Neural crest cell (in vitro differentiated cells): ENCODE measurements around the gene CALML3. TPM values are rescaled to one million over a fixed set of nuclear protein-coding genes. Genes with fewer than 3 reads are reported as not detected.
"Not testable (repeated sequence)": the region's sequence is repeated elsewhere in the genome, so short reads cannot be mapped to it uniquely, and the experiment has no call there.

Source experiments
- DNase-seq: peaks from one replicate; pipeline ENCODE4 v3.0.0; 2021; ENCODE audit warnings: low read depth, mixed read lengths, low spot score
- H3K27ac Mint-ChIP-seq: one replicate; pipeline ENCODE4 v1.8.0; 2021; ENCODE audit warnings: mild to moderate bottlenecking, mixed read lengths; ENCODE audit not compliant: unreplicated experiment
- H3K27me3 Mint-ChIP-seq: 2 replicates; pipeline ENCODE4 v1.8.0; 2021; ENCODE audit warnings: low read depth, mild to moderate bottlenecking, mixed read lengths
- H3K36me3 Mint-ChIP-seq: 2 replicates; pipeline ENCODE4 v1.8.0; 2021; ENCODE audit warnings: low read depth, mild to moderate bottlenecking, mixed read lengths
- H3K4me1 Mint-ChIP-seq: 2 replicates; pipeline ENCODE4 v1.8.0; 2021; ENCODE audit warnings: mixed read lengths
- H3K4me3 Mint-ChIP-seq: one replicate; pipeline ENCODE4 v1.8.0; 2021; ENCODE audit warnings: mild to moderate bottlenecking, mixed read lengths
- H3K9me3 Mint-ChIP-seq: 2 replicates; pipeline ENCODE4 v1.8.0; 2021; ENCODE audit warnings: mixed read lengths
- long read RNA-seq: library from polyadenylated mRNA; unstranded; transcript quantifications from one replicate; pipeline ENCODE4 v2.0.0, GENCODE V29; 2020
- total RNA-seq: library from RNA; stranded (reverse); gene quantifications from 2 replicates; pipeline ENCODE4 v1.2.1, GENCODE V29; 2021
- TF ChIP-seq, protein P1 (sequence below): fragments of 200-600 bp; sonication (generic); conservative IDR thresholded peaks from 2 replicates; pipeline ENCODE4 v1.5.0; 2021; ENCODE audit warnings: antibody characterized with exemption, mild to moderate bottlenecking

The CALML3 gene
- total RNA-seq: not detected in 2 replicates
- long read RNA-seq: 0 reads

GRCh38 chr10:5524641-5525560 is at the start of gene CALML3:
Gene CALML3, plus strand, starts transcription at chr10:5524961. Its CDS starts 125 bp downstream, at chr10:5525086.
- no peaks in the 10 kb centered on the region for H3K9me3 Mint-ChIP-seq
- H3K27ac Mint-ChIP-seq: peak within 1 kb of the TSS; percentile 79
- H3K4me3 Mint-ChIP-seq: no peak within 1 kb of the TSS
- DNase-seq: no peak
- H3K4me1 Mint-ChIP-seq: peaks cover 6% of the 10 kb centered on the region
- TF ChIP-seq, protein P1, sequence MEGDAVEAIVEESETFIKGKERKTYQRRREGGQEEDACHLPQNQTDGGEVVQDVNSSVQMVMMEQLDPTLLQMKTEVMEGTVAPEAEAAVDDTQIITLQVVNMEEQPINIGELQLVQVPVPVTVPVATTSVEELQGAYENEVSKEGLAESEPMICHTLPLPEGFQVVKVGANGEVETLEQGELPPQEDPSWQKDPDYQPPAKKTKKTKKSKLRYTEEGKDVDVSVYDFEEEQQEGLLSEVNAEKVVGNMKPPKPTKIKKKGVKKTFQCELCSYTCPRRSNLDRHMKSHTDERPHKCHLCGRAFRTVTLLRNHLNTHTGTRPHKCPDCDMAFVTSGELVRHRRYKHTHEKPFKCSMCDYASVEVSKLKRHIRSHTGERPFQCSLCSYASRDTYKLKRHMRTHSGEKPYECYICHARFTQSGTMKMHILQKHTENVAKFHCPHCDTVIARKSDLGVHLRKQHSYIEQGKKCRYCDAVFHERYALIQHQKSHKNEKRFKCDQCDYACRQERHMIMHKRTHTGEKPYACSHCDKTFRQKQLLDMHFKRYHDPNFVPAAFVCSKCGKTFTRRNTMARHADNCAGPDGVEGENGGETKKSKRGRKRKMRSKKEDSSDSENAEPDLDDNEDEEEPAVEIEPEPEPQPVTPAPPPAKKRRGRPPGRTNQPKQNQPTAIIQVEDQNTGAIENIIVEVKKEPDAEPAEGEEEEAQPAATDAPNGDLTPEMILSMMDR: no peak
- no peaks in the 10 kb centered on the region for H3K36me3 Mint-ChIP-seq
- no peaks in the 10 kb centered on the region for H3K27me3 Mint-ChIP-seq

DNA sequence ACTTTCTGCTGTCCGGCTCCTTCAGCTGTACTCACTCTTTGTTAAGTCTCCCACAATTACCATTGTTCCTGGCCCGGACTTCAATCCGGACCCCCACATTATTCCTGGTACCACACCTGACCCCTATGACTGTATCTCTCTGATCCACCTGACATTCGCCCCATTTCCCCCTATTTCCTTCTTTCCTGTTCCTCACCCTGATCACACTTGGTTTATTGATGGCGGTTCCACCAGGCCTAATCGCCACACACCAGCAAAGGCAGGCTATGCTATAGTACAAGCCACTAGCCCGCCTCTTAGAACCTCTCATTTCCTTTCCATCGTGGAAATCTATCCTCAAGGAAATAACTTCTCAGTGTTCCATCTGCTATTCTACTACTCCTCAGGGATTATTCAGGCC is 49.7 kb upstream of the CALML3 start:
- not testable (repeated sequence) for H3K27me3 Mint-ChIP-seq, H3K9me3 Mint-ChIP-seq, H3K4me3 Mint-ChIP-seq, H3K36me3 Mint-ChIP-seq, DNase-seq, H3K27ac Mint-ChIP-seq, H3K4me1 Mint-ChIP-seq

- H3K27ac Mint-ChIP-seq: peak overlapping the region; percentile 48
- H3K27me3 Mint-ChIP-seq, H3K4me1 Mint-ChIP-seq: not testable (repeated sequence)
These were observed 48.6 kb upstream of the CALML3 start for GRCh38 chr10:5475974-5476807.

DNA sequence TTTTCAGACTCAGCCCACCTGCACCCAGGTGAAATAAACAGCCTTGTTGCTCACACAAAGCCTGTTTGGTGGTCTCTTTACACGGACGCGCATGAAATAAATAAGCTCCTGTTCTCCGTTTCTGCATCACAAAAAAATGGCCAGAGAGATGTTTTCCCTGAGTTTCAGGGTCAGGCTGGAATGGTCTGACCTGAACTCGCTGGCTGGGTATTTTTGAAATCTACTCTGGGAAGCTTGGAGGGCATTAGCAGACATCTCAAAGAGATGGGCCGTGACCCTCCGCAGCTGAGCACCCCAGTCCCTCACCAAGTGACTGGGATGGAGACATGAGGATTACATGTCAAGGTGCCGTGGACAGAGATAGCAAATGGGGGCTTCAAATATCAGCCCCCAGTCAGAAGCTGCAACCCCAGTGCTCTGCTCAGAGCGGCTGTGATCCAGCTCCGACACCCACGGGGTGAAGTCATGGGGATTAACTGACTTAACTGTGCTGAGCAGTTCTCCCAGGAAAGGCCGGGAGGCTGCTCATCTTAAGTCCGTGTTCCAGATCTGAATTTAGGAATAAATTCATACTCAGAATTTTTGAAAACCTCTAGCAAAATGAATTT is 47.7 kb upstream of the CALML3 start:
- no peak overlapping the region for H3K4me3 Mint-ChIP-seq
- no peaks in the 10 kb centered on the region for H3K4me1 Mint-ChIP-seq

More at GRCh38 chr10:5475974-5476807, 48.6 kb upstream of the CALML3 start:
- not testable (repeated sequence) for H3K4me3 Mint-ChIP-seq, H3K9me3 Mint-ChIP-seq, H3K36me3 Mint-ChIP-seq, DNase-seq

GRCh38 chr10:5477948-5478693 is 46.6 kb upstream of the CALML3 start:
- H3K9me3 Mint-ChIP-seq: peaks cover 2% of the 10 kb centered on the region

More for the DNA sequence above, 47.7 kb upstream of the CALML3 start:
- TF ChIP-seq, protein P1: no peak
- Mint-ChIP-seq H3K27ac (no peak overlapping the region), H3K36me3 (no peaks in the 10 kb centered on the region), H3K9me3 (no peaks in the 10 kb centered on the region), H3K27me3 (peaks cover 6% of the 10 kb centered on the region)
- no peak for DNase-seq

More at GRCh38 chr10:5477948-5478693, 46.6 kb upstream of the CALML3 start:
- H3K27ac Mint-ChIP-seq: no peak overlapping the region
- TF ChIP-seq, protein P1: no peak
- H3K4me3 Mint-ChIP-seq: no peak overlapping the region
- DNase-seq: no peak
- peaks cover 6% of the 10 kb centered on the region for H3K27me3 Mint-ChIP-seq
- no peaks in the 10 kb centered on the region for H3K4me1 Mint-ChIP-seq
- H3K36me3 Mint-ChIP-seq: no peaks in the 10 kb centered on the region
